ENCODE data around the gene AP3S2. TPM values are rescaled to one million over a fixed set of nuclear protein-coding genes. Genes with fewer than 3 reads are reported as not detected.
A peak's percentile ranks its signal among the peaks of the same experiment; 100 is the strongest.

The AP3S2 gene
- polyA plus RNA-seq, 3 donors = 30.8 to 41.2 (median 32.4) TPM

GRCh38 chr15:89936051-89936785 lies 42.4 kb upstream of the AP3S2 start:
- H3K27me3 Mint-ChIP-seq (ENCODE audit: low read depth in 3 of 3) = peaks cover 5 to 18% (median 16%) of the 10 kb centered on the region in 3 donors
- Histone ChIP-seq H3K9me3 (replicated peaks in 1 of 2; ENCODE audit: control insufficient read depth in 1 of 2, insufficient read depth in 1 of 2, low read length in 2 of 2) (no peaks in the 10 kb centered on the region), H3K4me1 (ENCODE audit: control insufficient read depth in 1 of 2, insufficient read depth in 2 of 2, low read length in 2 of 2) (peaks cover 11 to 14% of the 10 kb centered on the region in 2 donors), H4K20me1 (ENCODE audit: insufficient read depth, low read length) (no peaks in the 10 kb centered on the region), H3K9ac (ENCODE audit: insufficient read depth, low read length, poor library complexity, severe bottlenecking) (no peak overlapping the region), H3K79me2 (ENCODE audit: insufficient read depth, low read length) (no peaks in the 10 kb centered on the region), H2AFZ (ENCODE audit: insufficient read depth, low read depth, low read length, poor library complexity, severe bottlenecking) (peak overlapping the region; percentile 52), H3K27me3 (ENCODE audit: control insufficient read depth in 2 of 2, insufficient read depth in 2 of 2, low read length in 2 of 2) (no peaks in the 10 kb centered on the region), H3K4me2 (replicated peaks; ENCODE audit: extremely low read depth, low read length, poor library complexity, severe bottlenecking) (no peak overlapping the region), H3K36me3 (replicated peaks in 1 of 2; ENCODE audit: control insufficient read depth in 1 of 2, insufficient read depth in 2 of 2, low read length in 2 of 2) (no peaks in the 10 kb centered on the region), H3K27ac (ENCODE audit: low read depth in 1 of 2, low read length in 2 of 2) (no peak overlapping the region), H3K4me3 (replicated peaks in 1 of 3; ENCODE audit: low read depth in 2 of 3, low read length in 3 of 3) (no peak overlapping the region)
- H3K36me3 Mint-ChIP-seq = no peaks in the 10 kb centered on the region
- peaks cover 24% of the 10 kb centered on the region for H3K4me1 Mint-ChIP-seq
- WGBS (ENCODE audit: insufficient coverage) = 33% methylated on average over 2 of the region's 8 CpGs
- intact Hi-C loops (cut with micrococcal nuclease) = no loop called here
- TF ChIP-seq, protein P1, sequence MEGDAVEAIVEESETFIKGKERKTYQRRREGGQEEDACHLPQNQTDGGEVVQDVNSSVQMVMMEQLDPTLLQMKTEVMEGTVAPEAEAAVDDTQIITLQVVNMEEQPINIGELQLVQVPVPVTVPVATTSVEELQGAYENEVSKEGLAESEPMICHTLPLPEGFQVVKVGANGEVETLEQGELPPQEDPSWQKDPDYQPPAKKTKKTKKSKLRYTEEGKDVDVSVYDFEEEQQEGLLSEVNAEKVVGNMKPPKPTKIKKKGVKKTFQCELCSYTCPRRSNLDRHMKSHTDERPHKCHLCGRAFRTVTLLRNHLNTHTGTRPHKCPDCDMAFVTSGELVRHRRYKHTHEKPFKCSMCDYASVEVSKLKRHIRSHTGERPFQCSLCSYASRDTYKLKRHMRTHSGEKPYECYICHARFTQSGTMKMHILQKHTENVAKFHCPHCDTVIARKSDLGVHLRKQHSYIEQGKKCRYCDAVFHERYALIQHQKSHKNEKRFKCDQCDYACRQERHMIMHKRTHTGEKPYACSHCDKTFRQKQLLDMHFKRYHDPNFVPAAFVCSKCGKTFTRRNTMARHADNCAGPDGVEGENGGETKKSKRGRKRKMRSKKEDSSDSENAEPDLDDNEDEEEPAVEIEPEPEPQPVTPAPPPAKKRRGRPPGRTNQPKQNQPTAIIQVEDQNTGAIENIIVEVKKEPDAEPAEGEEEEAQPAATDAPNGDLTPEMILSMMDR (IDR thresholded peaks at IDR 0.05) = no peak
- peaks cover 0 to 4% (median 3%) of the 10 kb centered on the region in 7 donors for H3K9me3 Mint-ChIP-seq
- H3K4me3 Mint-ChIP-seq = peak overlapping the region in 1 of 2 donors; percentile 22
- H3K27ac Mint-ChIP-seq = peak overlapping the region in 3 of 7 donors; percentile 9 to 37 (median 33)
- no peak for DNase-seq

DNA sequence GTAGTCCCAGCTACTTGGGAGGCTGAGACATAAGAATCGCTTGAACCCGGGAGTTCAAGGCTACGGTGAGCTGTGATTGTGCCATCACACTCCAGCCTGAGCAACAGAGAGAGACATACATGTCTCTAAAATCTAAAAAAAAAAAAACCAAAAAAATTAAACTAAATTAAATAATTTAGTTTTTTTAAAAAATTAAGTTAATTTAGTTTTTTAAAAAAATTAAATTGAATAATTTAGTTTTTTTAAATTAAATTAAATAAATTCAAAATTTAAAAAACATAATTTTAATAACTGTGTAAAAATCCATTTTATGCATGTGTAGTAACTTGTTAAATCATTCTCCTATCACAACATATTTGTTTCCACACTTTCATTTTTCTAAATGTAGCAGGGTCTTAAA lies 39.1 kb upstream of the AP3S2 start:
- Histone ChIP-seq H3K4me2 (replicated peaks; ENCODE audit: extremely low read depth, low read length, poor library complexity, severe bottlenecking) (no peak overlapping the region), H2AFZ (ENCODE audit: insufficient read depth, low read depth, low read length, poor library complexity, severe bottlenecking) (no peak overlapping the region), H3K9ac (ENCODE audit: insufficient read depth, low read length, poor library complexity, severe bottlenecking) (no peak overlapping the region), H3K4me1 (ENCODE audit: control insufficient read depth in 1 of 2, insufficient read depth in 2 of 2, low read length in 2 of 2) (peaks cover 7 to 14% of the 10 kb centered on the region in 2 donors), H3K79me2 (ENCODE audit: insufficient read depth, low read length) (no peaks in the 10 kb centered on the region), H3K27me3 (ENCODE audit: control insufficient read depth in 2 of 2, insufficient read depth in 2 of 2, low read length in 2 of 2) (no peaks in the 10 kb centered on the region), H4K20me1 (ENCODE audit: insufficient read depth, low read length) (no peaks in the 10 kb centered on the region), H3K27ac (ENCODE audit: low read depth in 1 of 2, low read length in 2 of 2) (no peak overlapping the region), H3K36me3 (replicated peaks in 1 of 2; ENCODE audit: control insufficient read depth in 1 of 2, insufficient read depth in 2 of 2, low read length in 2 of 2) (no peaks in the 10 kb centered on the region), H3K4me3 (replicated peaks in 1 of 3; ENCODE audit: low read depth in 2 of 3, low read length in 3 of 3) (no peak overlapping the region), H3K9me3 (replicated peaks in 1 of 2; ENCODE audit: control insufficient read depth in 1 of 2, insufficient read depth in 1 of 2, low read length in 2 of 2) (no peaks in the 10 kb centered on the region)
- Mint-ChIP-seq H3K4me3 (no peak overlapping the region), H3K4me1 (peaks cover 18% of the 10 kb centered on the region), H3K27me3 (ENCODE audit: low read depth in 3 of 3) (peaks cover 4 to 18% (median 12%) of the 10 kb centered on the region in 3 donors), H3K27ac (no peak overlapping the region), H3K9me3 (peaks cover 0 to 4% (median 3%) of the 10 kb centered on the region in 7 donors), H3K36me3 (no peaks in the 10 kb centered on the region)
- DNase-seq = no peak
- TF ChIP-seq, protein P1 (IDR thresholded peaks at IDR 0.05) = no peak
- intact Hi-C loops (cut with micrococcal nuclease) = no loop called here
- WGBS (ENCODE audit: insufficient coverage) = no CpG with 5 or more reads among the region's 3 CpGs
